HepG2 (cell line): ENCODE measurements around the gene CST5. TPM values are rescaled to one million over a fixed set of nuclear protein-coding genes. Genes with fewer than 3 reads are reported as not detected.
"Not testable (repeated sequence)": the region's sequence is repeated elsewhere in the genome, so short reads cannot be mapped to it uniquely, and the experiment has no call there.

Experiments used
- ATAC-seq: fragments of 200-7000 bp; cut with Tn5 transposase; 3 replicates; pipeline ENCODE4 v1.9.1; 2020; ENCODE audit warnings: mild to moderate bottlenecking, moderate library complexity
- BruUV-seq: library from RNA; stranded (reverse); fragments of 400-500 nt; replicated peaks from 2 replicates; lab custom pipeline; 2021; lab: Mats Ljungman, UMichigan
- CTCF ChIA-PET: fragments of 300-600 bp; formaldehyde crosslinking; extraction: SDS; loops from one replicate; lab custom pipeline; 2021; ENCODE audit warnings: low total read pairs, inconsistent platforms, low intra/inter-chr PET ratio; lab: Yijun Ruan, JAX
- POLR2A ChIA-PET: fragments of 350-600 bp; sonication (Branson Sonifier 250); formaldehyde crosslinking; loops from one replicate; lab custom pipeline; 2020; ENCODE audit warnings: antibody characterized with exemption, inconsistent platforms; lab: Yijun Ruan, JAX
- DNase-seq: peaks from one replicate; pipeline ENCODE4 v3.0.0-alpha.2; 2015; ENCODE audit warnings: low spot score
- FAIRE-seq: peaks from 3 replicates; lab custom pipeline; 2011; peaks lifted over from hg19 to GRCh38; lab: Jason Lieb, UNC
- H2AFZ ChIP-seq: one replicate; pipeline ENCODE4 v1.6.1; 2011; ENCODE audit warnings: low read length, inconsistent platforms
- H3K27ac ChIP-seq: fragments of 300-600 bp; 3 replicates; pipeline ENCODE4 v1.8.0; 2011; ENCODE audit warnings: mixed run types, mild to moderate bottlenecking, mixed read lengths, low read length, inconsistent platforms; ENCODE audit not compliant: insufficient read depth; ENCODE audit errors: extremely low read length
- H3K27me3 ChIP-seq, 2 experiments: fragments of 200-600 bp in 1 of 2; 2 replicates in 1 of 2; 3 replicates in 1 of 2; pipeline versions ENCODE4 v1.6.0 to v1.8.0; 2011; ENCODE audit warnings: low read length in 2 of 2, mild to moderate bottlenecking in 2 of 2, moderate library complexity in 2 of 2, inconsistent platforms in 1 of 2; ENCODE audit not compliant: insufficient read depth in 2 of 2, control insufficient read depth in 1 of 2
- H3K36me3 ChIP-seq, 2 experiments: fragments of 200-600 bp in 1 of 2; replicated peaks in 1 of 2; 2 replicates in 1 of 2; 3 replicates in 1 of 2; pipeline versions ENCODE4 v1.5.1 to v1.8.0; 2011; ENCODE audit warnings: low read length in 2 of 2, inconsistent platforms in 1 of 2; ENCODE audit not compliant: insufficient read depth in 2 of 2, control insufficient read depth in 1 of 2
- H3K4me1 ChIP-seq: 2 replicates; pipeline ENCODE4 v1.5.1; 2012; ENCODE audit warnings: low read length, inconsistent platforms; ENCODE audit not compliant: insufficient read depth
- H3K4me2 ChIP-seq: 2 replicates; pipeline ENCODE4 v1.6.0; 2011; ENCODE audit warnings: low read depth, low read length, inconsistent platforms
- H3K4me3 ChIP-seq, 3 experiments: fragments of 200-600 bp in 1 of 3; sonication (generic), shearing (Covaris generic) in 1 of 3; replicated peaks in 1 of 3; 2 replicates each; pipeline ENCODE4 v1.5.1; 2011 to 2016; ENCODE audit warnings: low read length in 3 of 3, inconsistent platforms in 2 of 3, low read depth in 2 of 3, mild to moderate bottlenecking in 2 of 3, control low read depth in 1 of 3, mixed read lengths in 1 of 3; ENCODE audit not compliant: insufficient read depth in 1 of 3
- H3K79me2 ChIP-seq: one replicate; pipeline ENCODE4 v1.6.1; 2011; ENCODE audit warnings: low read length, inconsistent platforms; ENCODE audit not compliant: insufficient read depth
- H3K9ac ChIP-seq: 2 replicates; pipeline ENCODE4 v1.6.0; 2011; ENCODE audit warnings: mild to moderate bottlenecking, low read depth, low read length, inconsistent platforms; ENCODE audit not compliant: insufficient read depth
- H3K9me3 ChIP-seq: 2 replicates; pipeline ENCODE4 v1.5.1; 2012; ENCODE audit warnings: mild to moderate bottlenecking, low read length
- H4K20me1 ChIP-seq: 2 replicates; pipeline ENCODE4 v1.6.0; 2011; ENCODE audit warnings: inconsistent platforms, mild to moderate bottlenecking, low read length, moderate library complexity; ENCODE audit not compliant: insufficient read depth
- ATF6 ChIP-seq: sonication (generic); formaldehyde crosslinking; conservative IDR thresholded peaks from 2 replicates; pipeline ENCODE4 v1.4.0; 2020; ENCODE audit warnings: missing genetic modification reagents
- CHCHD3 ChIP-seq: sonication (generic); formaldehyde crosslinking; IDR thresholded peaks from 2 replicates; pipeline ENCODE4 v1.8.0; 2022; ENCODE audit warnings: mild to moderate bottlenecking, missing genetic modification reagents, moderate library complexity
- GATAD2A ChIP-seq: IDR thresholded peaks from 2 replicates; pipeline ENCODE4 v1.6.1; 2016
- ZFP90 ChIP-seq: sonication (generic); formaldehyde crosslinking; IDR thresholded peaks from 2 replicates; pipeline ENCODE4 v1.8.0; 2022; ENCODE audit warnings: missing genetic modification reagents, mild to moderate bottlenecking, inconsistent platforms, borderline replicate concordance
- ZNF263 ChIP-seq: sonication (generic); formaldehyde crosslinking; IDR thresholded peaks from 2 replicates; pipeline ENCODE4 v1.4.0; 2020; ENCODE audit warnings: missing genetic modification reagents
- whole genome bisulfite sequencing: methylation state at CpG from one replicate; pipeline ENCODE4 v1.1.6; 2017; ENCODE audit warnings: low lambda C conversion rate; 5-methylcytosine and 5-hydroxymethylcytosine counted together
- in situ Hi-C: cut with HindIII; loops from 2 replicates; pipeline ENCODE4 v1.10.0; 2017; ENCODE audit warnings: low pct_unique_long_range_greater_than_20kb; ENCODE audit not compliant: extremely low pct_ligation_motif_present
- intact Hi-C: fragments of 100-400 bp; cut with micrococcal nuclease; formaldehyde crosslinking; loops from one replicate; pipeline ENCODE4 v1.10.0; 2022; ENCODE audit not compliant: unreplicated experiment
- polyA plus RNA-seq, 8 experiments: library from polyadenylated mRNA; depleted of rRNA in 3 of 8; stranded (reverse) in 7 of 8; unstranded in 1 of 8; fragments of >200 nt; fragmentation: Illumina TruSeq in 4 of 8; extraction: Trizol in 4 of 8; gene quantifications; 2 replicates each; pipeline versions ENCODE4 v1.2.1 to v1.2.3, GENCODE V29; 2011 to 2016; ENCODE audit warnings: low read depth in 4 of 8, missing spikeins in 1 of 8, mixed read lengths in 1 of 8; ENCODE audit not compliant: insufficient read depth in 1 of 8
- total RNA-seq, 5 experiments: library from RNA; depleted of rRNA; stranded (reverse); fragments of >200 nt; fragmentation: Illumina TruSeq; extraction: Trizol; gene quantifications; 2 replicates each; pipeline ENCODE4 v1.2.3, GENCODE V29; 2016; ENCODE audit warnings: low read depth in 1 of 5

The CST5 gene
- total and polyA plus RNA-seq, 2 of the 13 experiments (the other 11 are each of a cell fraction or from before 2014, with no cell fraction given), result 0.16 TPM; not detected in 1

GRCh38 chr20:23831961-23832360 is 47.6 kb downstream of the CST5 start:
- H3K9ac ChIP-seq, H3K4me2 ChIP-seq, BruUV-seq, intact Hi-C loops, H3K4me1 ChIP-seq, in situ Hi-C loops, FAIRE-seq, CTCF ChIA-PET, H4K20me1 ChIP-seq, H3K4me3 ChIP-seq, ATAC-seq, H3K36me3 ChIP-seq, POLR2A ChIA-PET, H3K79me2 ChIP-seq, DNase-seq, H3K27ac ChIP-seq, H3K27me3 ChIP-seq, H2AFZ ChIP-seq, H3K9me3 ChIP-seq: not testable (repeated sequence)
- 0% methylated on average over 3 of the region's 3 CpGs for WGBS

GRCh38 chr20:23826541-23827021 is 53.0 kb downstream of the CST5 start, which contains the start of gene CST2:
Gene CST2 (minus strand): TSS chr20:23826729. CDS start chr20:23826660, 69 bp downstream.
- H3K27ac ChIP-seq, result no peak within 1 kb of the TSS
- FAIRE-seq, result no peak
- WGBS, result 1% methylated on average over 3 of the region's 4 CpGs

More at GRCh38 chr20:23826541-23827021, 53.0 kb downstream of the CST5 start, which contains the start of gene CST2:
- no TSS peak for BruUV-seq
- no peak within 1 kb of the TSS for H2AFZ ChIP-seq
- peaks cover 0 to 7% of the 10 kb centered on the region in 2 experiments; a peak in 1 of 5 replicates for H3K27me3 ChIP-seq
- no peaks in the 10 kb centered on the region for H3K79me2 ChIP-seq
- no peaks in the 10 kb centered on the region for H3K4me1 ChIP-seq
- no peaks in the 10 kb centered on the region for H3K36me3 ChIP-seq
- POLR2A ChIA-PET, result no interaction called here
- no peak within 1 kb of the TSS for H3K4me3 ChIP-seq
- no peaks in the 10 kb centered on the region for H4K20me1 ChIP-seq
- intact Hi-C loops, result no loop called here
- no peak within 1 kb of the TSS for H3K4me2 ChIP-seq
- in situ Hi-C loops, result no loop called here
- CTCF ChIA-PET, result no interaction called here
- TF ChIP-seq GATAD2A (CRISPR knock-in tag) (no peak), CHCHD3 (CRISPR knock-in tag) (no peak), ZNF263 (0 out of 2 replicates have a peak, but pooled peaks have one; percentile 36), ZFP90 (no peak), ATF6 (CRISPR knock-in tag) (no peak)
- TF ChIP-seq, all 625 proteins: peak for 1
- no peaks in the 10 kb centered on the region for H3K9me3 ChIP-seq
- ATAC-seq (no peak; the same call in 2 of the 3 replicates), DNase-seq (no peak)
- no peak within 1 kb of the TSS for H3K9ac ChIP-seq

Other genes with a start within 250 kb of the CST5 start
- 300 and 690 TPM in 2 replicates for gene CST3, start 241.8 kb downstream of the CST5 start, total RNA-seq (2016; rRNA removed; fragmentation: Illumina TruSeq; extraction: Trizol)
- 1,005 and 1,077 TPM in 2 replicates for gene CST3, start 241.8 kb downstream of the CST5 start, polyA plus RNA-seq (2011; rRNA removed)
- gene CST4, start 190.7 kb downstream of the CST5 start, total RNA-seq (2016; rRNA removed; fragmentation: Illumina TruSeq; extraction: Trizol), result not detected in 2 replicates
- 0.16 TPM in 1 of 2 replicates, not detected in the other for gene CST4, start 190.7 kb downstream of the CST5 start, polyA plus RNA-seq (2011; rRNA removed)
- gene CST1, start 128.8 kb downstream of the CST5 start, total RNA-seq (2016; rRNA removed; fragmentation: Illumina TruSeq; extraction: Trizol), result not detected in 2 replicates
- gene CST1, start 128.8 kb downstream of the CST5 start, polyA plus RNA-seq (2011; rRNA removed), result 0.09 and 0.22 TPM in 2 replicates
- gene CST2, start 53.0 kb downstream of the CST5 start, total RNA-seq (2016; rRNA removed; fragmentation: Illumina TruSeq; extraction: Trizol), result not detected in 2 replicates
- gene CST2, start 53.0 kb downstream of the CST5 start, polyA plus RNA-seq (2011; rRNA removed), result not detected in 2 replicates
- gene GGTLC1, start 109.0 kb upstream of the CST5 start, total RNA-seq (2016; rRNA removed; fragmentation: Illumina TruSeq; extraction: Trizol), result not detected in 2 replicates
- gene GGTLC1, start 109.0 kb upstream of the CST5 start, polyA plus RNA-seq (2011; rRNA removed), result not detected in 2 replicates